Nephron (organoid): ENCODE measurements around the gene MKNK1.

ENCODE experiments used
- H3K27ac Mint-ChIP-seq, 3 experiments: 2 replicates each; pipeline ENCODE4 v1.8.0; 2020; ENCODE audit warnings: mixed read lengths in 3 of 3, mild to moderate bottlenecking in 2 of 3, moderate library complexity in 1 of 3
- H3K27me3 Mint-ChIP-seq: 2 replicates; pipeline ENCODE4 v1.8.0; 2021; ENCODE audit warnings: low read depth, mild to moderate bottlenecking, moderate library complexity, mixed read lengths
- H3K36me3 Mint-ChIP-seq: 2 replicates; pipeline ENCODE4 v1.8.0; 2020; ENCODE audit warnings: low read depth, mixed read lengths
- H3K4me1 Mint-ChIP-seq: 2 replicates; pipeline ENCODE4 v1.8.0; 2020; ENCODE audit warnings: mixed read lengths
- H3K4me3 Mint-ChIP-seq, 3 experiments: 2 replicates each; pipeline ENCODE4 v1.8.0; 2020; ENCODE audit warnings: mild to moderate bottlenecking in 3 of 3, mixed read lengths in 3 of 3, moderate library complexity in 2 of 3
- H3K9me3 Mint-ChIP-seq: 2 replicates; pipeline ENCODE4 v1.8.0; 2020; ENCODE audit warnings: mixed read lengths
- TF ChIP-seq, protein P1 (sequence below), 3 experiments: fragments of 200-600 bp; sonication (generic); IDR thresholded peaks; one replicate each; pipeline ENCODE4 v1.5.0; 2021; ENCODE audit warnings: antibody characterized with exemption in 3 of 3; ENCODE audit not compliant: unreplicated experiment in 3 of 3

Gene MKNK1

DNA sequence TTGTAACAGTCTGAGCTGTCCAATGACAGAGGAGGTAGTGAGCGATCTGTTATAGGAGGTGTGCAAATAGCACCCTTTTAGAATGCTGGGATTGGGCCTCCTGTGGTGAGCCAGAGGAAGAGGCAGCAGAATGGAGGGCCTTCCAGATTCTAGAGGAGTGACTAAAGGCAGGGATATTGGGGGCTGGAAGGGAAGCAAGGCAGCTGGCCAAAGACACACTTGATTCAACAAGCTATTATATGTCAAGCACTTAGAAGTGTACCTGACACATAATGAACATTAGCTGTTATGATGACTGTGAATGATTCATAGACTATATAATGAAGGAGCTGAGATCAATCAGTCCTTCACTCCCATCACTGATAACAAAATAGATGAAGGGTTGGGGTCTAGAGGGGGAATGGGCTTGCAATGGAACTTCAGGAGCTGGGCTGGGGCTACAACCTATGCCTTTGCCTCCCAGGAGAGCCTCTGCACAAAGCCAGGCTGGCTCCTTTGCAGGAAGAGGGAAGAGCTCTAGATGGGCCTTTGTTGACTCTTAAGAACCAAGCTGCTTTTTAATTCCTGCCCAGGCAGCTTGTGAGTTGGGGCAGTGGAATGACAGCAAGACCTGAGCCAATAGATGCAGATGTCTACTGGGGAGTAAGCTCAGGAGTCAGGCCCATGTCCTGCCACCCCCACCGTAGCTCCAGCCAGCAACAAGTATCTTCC is 2.3 kb upstream of the MKNK1 start:
- Mint-ChIP-seq H3K27ac (no peak overlapping the region), H3K4me1 (peaks cover 24% of the 10 kb centered on the region), H3K9me3 (no peaks in the 10 kb centered on the region), H3K36me3 (peaks cover 26% of the 10 kb centered on the region), H3K27me3 (peaks cover 3% of the 10 kb centered on the region), H3K4me3 (peak overlapping the region; percentile 54 to 73 (median 70))
- TF ChIP-seq, protein P1, sequence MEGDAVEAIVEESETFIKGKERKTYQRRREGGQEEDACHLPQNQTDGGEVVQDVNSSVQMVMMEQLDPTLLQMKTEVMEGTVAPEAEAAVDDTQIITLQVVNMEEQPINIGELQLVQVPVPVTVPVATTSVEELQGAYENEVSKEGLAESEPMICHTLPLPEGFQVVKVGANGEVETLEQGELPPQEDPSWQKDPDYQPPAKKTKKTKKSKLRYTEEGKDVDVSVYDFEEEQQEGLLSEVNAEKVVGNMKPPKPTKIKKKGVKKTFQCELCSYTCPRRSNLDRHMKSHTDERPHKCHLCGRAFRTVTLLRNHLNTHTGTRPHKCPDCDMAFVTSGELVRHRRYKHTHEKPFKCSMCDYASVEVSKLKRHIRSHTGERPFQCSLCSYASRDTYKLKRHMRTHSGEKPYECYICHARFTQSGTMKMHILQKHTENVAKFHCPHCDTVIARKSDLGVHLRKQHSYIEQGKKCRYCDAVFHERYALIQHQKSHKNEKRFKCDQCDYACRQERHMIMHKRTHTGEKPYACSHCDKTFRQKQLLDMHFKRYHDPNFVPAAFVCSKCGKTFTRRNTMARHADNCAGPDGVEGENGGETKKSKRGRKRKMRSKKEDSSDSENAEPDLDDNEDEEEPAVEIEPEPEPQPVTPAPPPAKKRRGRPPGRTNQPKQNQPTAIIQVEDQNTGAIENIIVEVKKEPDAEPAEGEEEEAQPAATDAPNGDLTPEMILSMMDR (IDR thresholded peaks at IDR 0.05; ENCODE audit: unreplicated experiment in 3 of 3), result no peak

DNA sequence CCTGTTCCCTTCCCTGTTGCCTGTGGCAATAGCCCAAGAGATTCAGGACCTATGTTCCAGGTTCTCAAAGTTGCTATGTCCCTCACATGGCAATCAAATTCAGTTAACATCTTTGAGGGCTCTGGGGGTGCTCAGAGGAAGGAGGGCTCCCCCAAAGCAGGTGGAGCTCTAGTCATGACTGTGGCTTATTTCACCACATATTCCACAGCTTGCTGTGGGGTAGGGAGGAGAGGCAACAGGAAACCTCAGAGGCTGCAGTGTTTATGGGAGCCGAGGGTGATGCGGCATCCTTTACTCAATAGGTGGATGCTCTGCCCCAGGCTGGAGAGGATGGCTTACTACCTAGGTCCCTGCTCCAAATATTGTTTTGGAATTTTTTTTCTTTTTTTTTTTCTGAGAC is 1.2 kb upstream of the MKNK1 start:
- Mint-ChIP-seq H3K36me3 (peaks cover 20% of the 10 kb centered on the region), H3K27ac (no peak overlapping the region), H3K4me1 (peaks cover 21% of the 10 kb centered on the region), H3K9me3 (no peaks in the 10 kb centered on the region), H3K4me3 (peak overlapping the region; percentile 91 to 95 (median 94)), H3K27me3 (peaks cover 1% of the 10 kb centered on the region)
- TF ChIP-seq, protein P1 (IDR thresholded peaks at IDR 0.05; ENCODE audit: unreplicated experiment in 3 of 3), result no peak

DNA sequence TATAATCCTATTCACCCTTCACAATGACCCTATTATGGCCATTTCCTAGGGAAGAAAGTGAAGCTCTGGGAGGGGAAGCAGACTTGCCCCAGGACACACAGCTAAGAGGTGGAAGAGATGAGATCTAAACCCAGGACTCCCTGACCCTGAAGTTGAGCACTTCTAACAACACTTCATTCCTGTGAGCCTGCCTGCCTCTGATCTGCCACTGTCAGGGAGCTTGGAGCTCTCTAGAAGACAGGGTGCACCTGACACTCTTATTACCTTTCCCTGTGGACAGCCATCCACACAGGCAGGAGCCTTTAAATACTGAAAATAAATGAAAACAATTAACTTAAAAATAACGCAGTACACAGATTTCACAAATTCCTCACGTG is 599 bp downstream of the MKNK1 start:
- H3K27me3 Mint-ChIP-seq, result no peaks in the 10 kb centered on the region
- H3K4me1 Mint-ChIP-seq, result peaks cover 21% of the 10 kb centered on the region
- peak overlapping the region; percentile 59 to 89 (median 80) for H3K27ac Mint-ChIP-seq
- no peaks in the 10 kb centered on the region for H3K9me3 Mint-ChIP-seq
- H3K4me3 Mint-ChIP-seq, result peak overlapping the region; percentile 91 to 95 (median 94)
- H3K36me3 Mint-ChIP-seq, result peaks cover 7% of the 10 kb centered on the region
- TF ChIP-seq, protein P1 (IDR thresholded peaks at IDR 0.05; ENCODE audit: unreplicated experiment in 3 of 3), result no peak

DNA sequence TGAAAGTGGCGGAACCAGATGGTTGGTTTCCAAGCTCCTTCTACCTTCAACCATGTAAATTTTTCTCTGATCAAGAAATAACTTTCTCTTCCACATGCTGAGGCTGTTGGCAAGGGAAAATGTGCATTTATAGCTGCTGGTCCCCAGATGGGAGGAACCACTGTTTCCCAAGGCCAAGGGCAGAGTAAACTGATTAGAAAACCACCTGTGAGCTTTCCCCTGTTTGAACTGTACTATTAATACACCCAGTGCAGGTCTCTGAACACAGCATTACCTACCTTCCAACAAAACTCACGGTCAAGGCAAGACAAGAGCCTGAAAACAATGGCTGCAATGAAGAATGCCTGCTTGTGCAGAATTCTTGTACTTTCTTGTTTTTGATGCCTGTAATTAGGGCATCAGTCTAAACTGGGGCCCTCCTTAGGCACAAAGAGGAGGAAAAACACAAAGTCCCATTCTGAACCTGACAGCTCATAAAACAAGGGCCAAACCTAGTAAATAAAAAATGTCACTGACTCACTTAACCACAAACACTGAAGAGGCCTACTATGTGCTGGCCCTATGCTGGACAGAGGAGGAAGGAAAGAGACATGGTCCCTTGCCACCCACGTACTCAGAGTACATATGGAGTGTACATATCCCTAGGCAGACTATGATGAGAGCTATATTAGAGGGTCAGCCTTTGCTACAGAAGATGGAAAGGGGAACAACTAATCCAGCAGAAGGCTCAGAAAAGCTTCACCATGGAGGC is 2.6 kb downstream of the MKNK1 start:
- Mint-ChIP-seq H3K9me3 (no peaks in the 10 kb centered on the region), H3K27me3 (no peaks in the 10 kb centered on the region), H3K27ac (no peak overlapping the region)

DNA sequence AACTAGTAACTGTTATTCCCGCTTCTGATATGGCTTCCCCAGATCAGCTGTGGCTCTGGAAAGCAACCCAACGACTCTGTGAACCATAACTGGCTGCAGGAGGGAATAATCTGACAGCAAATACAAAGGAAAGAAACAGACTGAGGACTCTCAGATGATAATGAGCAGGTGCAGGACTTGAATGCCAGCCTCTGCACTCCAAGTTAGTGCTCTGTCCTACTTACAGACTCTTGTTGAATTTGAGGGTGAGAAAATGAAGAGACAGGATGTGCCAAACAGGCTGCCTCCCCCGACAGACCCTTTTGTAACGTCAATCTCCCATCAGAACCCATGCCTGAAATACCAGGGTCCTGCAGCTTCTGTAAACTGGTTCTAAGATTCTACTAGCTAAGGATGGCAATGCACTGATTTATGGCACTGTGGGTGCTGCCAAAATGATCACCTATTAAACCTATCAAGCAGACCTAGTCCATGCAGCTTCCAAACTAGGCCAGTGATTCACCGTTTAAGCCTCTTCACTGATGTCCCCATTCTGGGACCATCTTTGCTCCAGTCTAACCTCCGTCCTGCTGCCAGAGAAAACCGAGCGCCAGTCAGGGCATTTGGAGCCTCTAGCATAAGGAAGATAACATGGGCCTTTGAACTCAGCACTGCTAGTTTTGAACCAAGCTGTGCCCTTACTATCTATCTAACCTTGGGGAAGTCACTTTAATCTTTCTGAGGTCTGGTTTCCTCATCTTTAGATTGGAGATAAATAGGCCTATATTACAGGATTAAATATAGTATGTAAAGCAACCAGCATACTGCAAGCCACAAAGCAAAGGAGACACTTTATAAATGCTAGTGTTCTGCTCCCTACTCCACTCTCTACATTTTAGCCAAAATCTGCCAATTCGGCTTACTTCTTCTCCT is 4.8 kb downstream of the MKNK1 start:
- Mint-ChIP-seq H3K4me3 (no peak overlapping the region), H3K27ac (no peak overlapping the region), H3K36me3 (no peaks in the 10 kb centered on the region), H3K27me3 (no peaks in the 10 kb centered on the region), H3K4me1 (peaks cover 18% of the 10 kb centered on the region), H3K9me3 (no peaks in the 10 kb centered on the region)
- TF ChIP-seq, protein P1 (IDR thresholded peaks at IDR 0.05; ENCODE audit: unreplicated experiment in 3 of 3), result no peak

More for the DNA sequence above, 2.6 kb downstream of the MKNK1 start:
- TF ChIP-seq, protein P1 (IDR thresholded peaks at IDR 0.05; ENCODE audit: unreplicated experiment in 3 of 3), result no peak
- peak overlapping the region; percentile 60 to 86 (median 83) for H3K4me3 Mint-ChIP-seq
- peaks cover under 1% of the 10 kb centered on the region for H3K36me3 Mint-ChIP-seq
- peaks cover 21% of the 10 kb centered on the region for H3K4me1 Mint-ChIP-seq
